Measurements from ENCODE around the gene SECTM1.

The SECTM1 gene

DNA sequence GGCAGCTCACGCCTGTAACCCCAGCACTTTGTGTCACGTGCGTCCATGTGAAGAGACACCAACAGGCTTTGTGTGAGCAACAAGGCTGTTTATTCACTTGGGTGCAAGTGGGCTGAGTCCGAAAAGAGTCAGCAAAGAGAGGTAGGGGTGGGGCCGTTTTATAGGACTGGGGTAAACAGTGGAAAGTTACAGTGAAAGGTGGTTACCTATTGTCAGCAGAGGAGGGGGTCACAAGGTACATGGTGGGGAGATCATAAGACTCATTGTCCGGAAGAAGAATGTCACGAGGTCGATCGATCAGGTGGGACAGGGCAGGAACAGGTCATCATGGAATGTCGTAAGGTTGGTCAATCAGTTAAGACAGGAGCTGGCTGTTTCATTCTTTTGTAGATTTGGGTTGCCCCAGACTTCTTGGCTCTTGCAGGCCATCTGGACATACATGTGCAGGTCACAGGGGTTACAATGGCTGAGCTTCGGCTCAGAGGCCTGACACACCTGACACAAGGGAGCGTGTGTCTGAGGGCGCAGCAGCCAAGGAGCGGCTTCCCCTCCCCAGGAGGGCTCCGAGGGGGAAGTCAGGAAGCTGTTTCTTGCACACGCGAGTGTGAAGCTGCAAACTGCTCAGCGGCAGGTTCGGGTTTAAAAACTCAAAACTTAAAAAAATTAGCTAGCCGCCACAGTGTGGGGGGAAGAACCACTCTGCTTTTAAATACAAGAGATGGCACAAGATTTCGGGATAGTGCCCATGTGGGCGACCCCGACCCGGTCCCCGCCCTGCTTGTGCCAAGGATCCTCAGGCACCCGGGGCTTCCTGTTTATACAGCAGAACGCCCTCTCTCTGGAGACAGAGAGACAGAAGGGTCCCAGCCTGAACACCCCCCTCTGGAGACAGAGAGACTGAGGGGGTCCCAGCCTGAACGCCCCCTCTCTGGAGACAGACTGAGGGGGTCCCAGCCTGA, 13.1 kb upstream of the SECTM1 start:
- DNase-seq, result no peak

DNA sequence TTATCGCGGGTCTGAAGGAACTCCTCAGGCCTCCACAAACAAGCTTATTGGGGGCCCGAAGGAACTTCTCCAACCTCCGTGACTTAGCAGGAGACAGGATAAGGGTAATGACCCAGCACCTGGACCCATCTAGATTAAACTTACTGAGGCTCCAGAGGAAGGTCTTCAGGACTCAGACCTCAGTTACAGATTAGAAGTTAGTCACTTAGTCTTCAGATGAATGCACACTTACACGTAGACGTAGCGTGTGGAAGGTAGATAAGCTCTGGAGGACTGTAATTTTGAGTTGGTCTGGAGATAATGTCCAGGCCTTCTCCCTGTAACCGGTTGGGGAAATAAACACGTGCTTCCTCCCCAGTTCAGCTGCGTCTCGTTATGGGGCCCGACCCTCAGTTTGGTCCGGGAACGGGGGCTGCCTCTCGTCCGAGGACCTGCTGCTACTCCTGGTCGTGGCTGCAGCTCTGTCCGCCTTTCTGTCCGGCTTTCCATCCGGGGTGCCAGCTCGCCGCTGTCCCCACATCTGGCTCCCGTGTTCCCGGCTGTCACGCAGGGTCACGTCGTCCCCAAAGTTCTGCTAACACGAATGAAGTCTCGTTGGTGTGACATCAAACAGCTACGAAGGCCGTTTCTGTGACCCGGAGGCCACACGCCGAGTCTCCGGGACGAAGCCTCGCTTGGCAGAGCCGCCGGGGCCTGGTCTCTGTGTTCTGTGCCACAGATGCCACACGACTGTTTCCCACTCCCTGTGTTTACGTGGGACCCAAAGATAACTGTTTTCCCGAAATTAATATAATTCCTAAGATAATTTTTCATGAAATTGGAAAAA, 11.8 kb upstream of the SECTM1 start:
- no peak for DNase-seq

DNA sequence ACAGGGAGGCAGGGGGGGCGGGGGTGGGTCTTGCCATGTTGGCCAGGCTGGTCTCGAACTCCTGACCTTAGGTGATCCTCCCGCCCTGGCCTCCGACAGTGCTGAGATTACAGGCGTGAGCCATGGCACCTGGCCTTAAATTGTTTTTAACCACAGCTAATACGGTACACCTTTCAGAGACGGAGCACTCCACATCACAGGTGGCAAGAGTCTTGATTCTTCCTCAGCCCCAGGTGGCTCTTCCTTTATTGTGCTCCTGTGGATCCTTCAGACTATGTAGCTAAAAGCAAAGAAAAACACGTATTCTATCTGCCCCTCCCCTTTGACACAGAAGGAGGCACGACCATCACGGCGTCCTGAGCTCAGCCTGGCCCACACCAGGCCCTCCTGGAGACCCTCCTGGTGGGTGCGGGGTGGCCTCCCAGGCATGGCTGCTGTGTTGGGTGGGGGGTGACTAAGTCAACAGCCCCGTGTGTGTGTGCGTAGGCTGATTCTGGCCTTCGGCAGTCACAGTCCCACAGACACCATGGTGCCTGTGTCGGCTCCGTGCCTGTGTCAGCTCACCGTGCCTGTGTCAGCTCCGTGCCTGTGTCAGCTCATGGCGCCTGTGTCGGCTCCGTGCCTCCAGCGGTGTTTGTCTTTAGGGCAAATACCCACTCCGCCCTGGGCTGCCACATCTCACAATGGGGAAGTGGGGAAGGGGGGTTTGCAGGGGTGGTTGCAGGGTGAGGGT, 10.8 kb upstream of the SECTM1 start:
- DNase-seq, result no peak

DNA sequence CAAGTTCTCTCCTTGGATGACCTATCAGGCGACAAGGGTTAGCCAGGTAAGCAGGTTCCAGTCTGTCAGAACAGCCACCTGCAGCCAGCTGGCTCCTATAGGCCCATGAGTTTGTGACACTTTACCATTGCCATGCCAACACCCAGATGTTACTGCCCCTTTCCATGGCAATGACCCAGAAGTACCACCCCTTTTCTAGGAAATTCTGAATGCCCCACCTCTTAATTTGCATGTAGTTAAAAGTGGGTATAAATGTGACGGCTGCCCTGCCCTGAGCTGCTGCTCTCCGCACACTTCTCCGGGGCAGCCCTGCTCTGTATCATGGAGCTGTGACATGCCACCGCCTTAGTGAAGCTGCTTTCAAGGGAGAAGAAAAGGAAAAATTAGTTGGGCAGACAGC, 10.0 kb upstream of the SECTM1 start:
- DNase-seq, result no peak

DNA sequence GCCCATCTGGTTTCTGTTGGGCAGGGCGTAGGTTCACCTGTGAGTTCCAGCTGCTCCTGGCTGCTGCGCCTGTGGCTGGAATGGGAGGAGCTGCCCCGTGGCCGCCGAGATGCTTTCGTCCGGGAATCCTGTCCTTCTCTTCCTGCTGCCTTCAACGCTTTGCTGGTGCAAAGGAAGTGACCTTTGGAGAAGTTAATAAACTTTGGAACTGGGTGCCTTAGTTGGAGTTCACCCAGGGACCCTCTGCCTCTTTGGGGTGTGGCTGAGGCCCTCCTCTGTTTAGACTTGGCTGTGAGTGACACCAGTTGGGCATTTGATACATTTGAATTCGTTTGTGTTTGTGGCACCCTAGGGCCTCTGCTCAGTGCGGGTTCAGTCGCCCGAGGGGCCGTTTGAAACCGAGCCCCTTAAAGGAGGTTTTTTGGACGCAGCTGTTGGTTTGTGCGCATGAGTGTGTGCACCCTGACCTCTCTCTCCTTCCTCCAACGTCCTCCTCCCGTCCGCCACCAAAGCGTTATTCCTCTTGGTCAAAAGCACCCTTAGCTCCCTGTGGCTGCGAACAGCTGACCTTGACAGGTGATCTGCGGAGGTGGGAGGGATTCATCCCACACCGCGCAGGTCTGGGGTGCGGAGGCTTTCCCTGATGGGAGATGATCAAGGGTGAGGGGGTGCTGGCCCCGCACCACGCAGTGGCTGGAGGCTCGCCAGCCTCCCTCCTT, 9.0 kb upstream of the SECTM1 start:
- DNase-seq, result no peak

DNA sequence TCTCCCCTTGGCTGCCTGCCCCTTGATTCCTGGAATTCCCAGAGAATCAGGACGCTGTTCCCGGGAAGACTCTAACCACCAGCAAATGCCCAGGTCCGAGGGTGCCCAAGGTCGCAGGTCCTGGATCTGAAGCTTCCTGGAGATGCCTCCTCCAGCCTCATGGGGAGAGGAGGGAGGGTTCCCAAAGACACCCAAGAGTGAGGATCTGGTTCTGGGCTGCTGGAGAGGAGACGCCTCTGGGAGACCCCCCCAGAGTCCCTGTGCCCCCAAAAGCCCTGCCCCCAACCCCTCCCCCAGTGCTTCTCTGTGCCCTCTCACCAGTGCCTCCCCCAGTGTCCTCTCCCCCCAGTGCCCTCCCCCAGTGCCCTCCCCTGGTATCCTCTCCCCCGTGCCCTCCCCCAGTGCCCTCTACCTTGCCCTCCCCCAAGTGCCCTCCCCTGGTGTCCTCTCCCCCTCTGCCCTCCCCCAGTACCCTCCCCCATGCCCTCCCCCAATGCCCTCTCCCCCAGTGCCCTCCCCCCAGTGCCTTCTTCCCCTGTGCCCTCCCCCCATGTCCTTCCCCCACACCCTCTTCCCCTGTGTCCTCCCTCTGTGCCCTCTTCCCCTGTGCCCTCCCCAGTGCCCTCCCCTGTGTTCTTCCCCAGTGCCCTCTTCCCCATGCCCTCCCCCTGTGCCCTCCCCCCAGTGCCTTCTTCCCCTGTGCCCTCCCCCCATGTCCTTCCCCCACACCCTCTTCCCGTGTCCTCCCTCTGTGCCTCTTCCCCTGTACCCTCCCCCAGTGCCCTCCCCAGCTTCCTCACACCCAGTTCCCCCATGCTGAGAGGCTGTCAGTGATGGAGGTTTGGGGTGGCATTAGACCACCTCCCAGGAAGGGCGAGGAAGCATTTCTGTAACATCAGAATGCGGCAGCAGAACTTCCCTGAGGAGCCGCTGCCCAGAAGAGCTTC, 6.3 kb upstream of the SECTM1 start:
- no peak for DNase-seq

DNA sequence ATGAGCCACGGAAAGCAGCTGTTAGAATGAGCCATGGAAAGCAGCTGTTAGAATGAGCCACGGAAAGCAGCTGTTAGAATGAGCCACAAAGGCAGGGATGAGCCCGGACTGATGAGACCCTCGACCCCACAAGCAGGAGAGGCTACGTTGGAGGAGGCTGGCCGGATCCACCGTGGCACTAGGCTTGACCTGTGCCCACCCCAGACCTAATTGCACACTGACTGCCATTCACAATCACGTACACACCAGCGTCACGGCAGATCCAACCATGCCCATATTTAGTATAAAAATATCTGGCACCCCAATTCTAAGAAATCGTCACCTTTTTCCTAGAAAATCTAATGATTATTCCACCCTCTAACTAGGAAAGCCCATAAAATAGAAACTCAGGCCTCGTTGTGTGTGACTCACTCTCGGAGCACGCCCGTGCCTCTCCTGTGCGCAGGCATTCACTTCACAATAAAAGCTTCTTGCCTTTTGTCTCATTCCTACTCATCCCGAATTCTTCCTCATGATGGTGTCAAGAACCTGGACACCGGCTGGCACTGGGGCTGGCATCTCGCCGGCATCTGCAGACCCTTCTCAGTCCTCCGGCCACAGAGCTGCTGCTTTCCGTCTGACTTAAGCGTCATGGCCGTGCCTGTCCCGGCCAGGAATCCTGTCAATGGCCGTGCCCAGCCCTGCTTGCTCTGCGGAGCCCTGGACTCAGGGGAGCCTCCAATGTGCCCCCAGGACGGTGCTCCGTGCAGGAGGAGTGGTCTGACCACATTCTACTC, 5.5 kb upstream of the SECTM1 start:
- DNase-seq, result no peak

DNA sequence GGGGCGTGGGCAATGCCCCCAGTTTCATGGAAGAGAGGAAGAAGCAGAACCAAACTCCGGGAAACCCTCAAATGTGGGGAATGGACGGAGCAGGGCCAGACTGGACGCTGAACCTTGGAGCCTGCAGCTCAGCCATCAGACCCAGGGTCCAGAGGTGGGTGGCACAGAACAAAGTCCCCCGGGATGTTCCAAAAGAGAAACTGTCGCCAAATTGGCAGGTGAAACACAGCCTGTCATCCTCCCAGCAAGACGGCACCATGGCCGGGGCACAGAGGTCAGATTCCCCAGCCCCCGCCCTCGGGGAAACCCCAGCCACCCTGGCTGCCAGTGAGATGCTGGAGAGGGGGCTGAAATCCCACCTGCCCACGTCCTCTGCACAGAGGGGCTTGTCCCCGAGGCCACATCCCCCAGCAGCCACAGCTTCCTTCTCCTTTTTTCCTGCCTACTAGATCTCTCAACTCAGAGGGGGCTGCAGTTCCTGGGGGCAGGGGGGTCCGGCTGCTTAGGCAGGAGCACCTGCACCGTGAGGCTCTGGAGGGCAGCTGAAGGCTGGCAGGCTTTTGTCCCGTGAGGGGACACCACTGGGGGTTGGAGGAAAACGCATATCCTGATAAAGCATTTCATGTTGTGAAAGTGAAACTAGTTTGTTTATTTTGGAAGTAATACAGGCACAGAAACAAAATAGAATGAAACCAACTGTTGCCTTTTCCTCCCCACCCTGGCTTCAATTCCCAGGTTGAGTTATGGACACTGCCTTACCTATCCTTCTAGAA, 1.2 kb upstream of the SECTM1 start:
- no peak for DNase-seq

DNA sequence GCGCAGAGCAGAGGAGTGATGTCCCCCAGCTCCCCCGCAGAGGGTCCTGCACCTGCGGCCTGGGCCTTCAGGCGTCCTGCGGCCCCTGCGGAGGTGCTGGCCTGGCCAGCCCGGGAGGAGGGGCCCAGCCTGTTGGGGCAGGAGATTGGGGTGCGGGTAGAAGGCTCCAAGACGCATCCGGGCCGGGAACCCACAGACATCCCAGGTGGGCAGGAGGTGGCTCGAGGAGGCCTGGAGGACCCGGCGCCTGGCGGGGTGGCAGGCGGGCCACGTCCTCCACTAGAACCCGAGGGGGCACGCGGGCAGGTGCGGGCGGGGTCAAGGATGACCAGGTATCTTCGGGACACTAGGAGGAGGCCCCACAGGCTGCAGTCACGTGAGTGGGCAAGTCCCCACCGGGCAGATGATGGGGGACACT, 647 bp upstream of the SECTM1 start:
- no peak for DNase-seq

DNA sequence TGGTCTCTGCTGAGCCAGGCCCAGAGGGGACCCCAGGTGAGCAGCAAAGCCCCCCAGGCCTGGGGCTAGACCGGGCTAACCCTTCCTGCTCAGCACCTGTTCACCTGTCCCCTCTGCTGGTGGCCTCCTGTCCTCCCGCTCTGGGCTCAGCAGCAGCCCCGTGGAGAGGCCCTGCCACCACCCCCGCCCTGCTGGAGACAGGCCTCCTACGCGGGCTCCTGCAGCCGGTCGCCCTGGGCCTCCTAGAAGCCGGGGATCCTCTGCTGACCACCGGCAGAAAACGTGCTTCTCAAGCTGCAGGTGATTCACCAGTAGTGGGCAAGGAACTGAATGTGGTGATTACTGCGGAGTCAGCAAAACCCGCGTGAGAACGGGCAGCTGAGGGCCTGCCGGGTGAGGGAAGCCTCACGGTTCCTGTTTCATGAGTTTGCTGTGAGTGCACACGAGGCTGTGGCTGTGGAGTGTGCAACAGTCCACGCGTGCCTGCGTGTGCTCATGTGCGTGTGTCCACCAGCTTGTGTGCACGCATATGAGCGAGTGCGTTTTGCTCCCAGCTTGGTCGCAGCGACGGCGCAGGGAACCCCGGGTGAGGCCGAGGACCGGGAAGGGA, 792 bp downstream of the SECTM1 start:
- no peak for DNase-seq

DNA sequence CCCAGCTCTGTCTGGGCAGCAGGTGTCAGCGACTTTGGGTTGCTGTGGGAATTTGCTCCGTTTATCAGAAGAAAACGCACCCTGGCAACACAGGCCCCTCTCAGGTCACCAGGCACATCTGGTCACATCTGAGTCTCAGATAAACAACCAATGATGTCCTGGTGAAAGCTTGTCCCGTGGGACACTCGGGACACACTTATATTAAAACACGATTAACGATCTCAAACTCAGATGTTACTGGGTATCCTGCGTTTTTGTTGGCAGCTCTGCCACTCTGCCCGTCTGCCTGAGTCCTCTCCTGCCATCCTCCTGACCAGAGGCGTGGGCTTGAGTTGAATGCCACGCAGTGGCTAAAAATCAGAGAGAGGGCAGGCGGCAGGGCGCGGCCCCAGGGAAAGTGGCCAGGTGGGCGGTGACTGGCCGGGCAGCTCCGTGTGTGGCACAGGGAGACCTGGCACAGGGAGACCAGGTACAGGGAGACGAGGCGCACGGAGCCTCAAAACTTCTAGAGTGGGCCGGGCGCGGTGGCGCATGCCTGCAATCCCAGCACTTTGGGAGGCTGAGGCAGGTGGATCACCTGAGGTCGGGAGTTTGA, 2.1 kb downstream of the SECTM1 start:
- no peak for DNase-seq

DNA sequence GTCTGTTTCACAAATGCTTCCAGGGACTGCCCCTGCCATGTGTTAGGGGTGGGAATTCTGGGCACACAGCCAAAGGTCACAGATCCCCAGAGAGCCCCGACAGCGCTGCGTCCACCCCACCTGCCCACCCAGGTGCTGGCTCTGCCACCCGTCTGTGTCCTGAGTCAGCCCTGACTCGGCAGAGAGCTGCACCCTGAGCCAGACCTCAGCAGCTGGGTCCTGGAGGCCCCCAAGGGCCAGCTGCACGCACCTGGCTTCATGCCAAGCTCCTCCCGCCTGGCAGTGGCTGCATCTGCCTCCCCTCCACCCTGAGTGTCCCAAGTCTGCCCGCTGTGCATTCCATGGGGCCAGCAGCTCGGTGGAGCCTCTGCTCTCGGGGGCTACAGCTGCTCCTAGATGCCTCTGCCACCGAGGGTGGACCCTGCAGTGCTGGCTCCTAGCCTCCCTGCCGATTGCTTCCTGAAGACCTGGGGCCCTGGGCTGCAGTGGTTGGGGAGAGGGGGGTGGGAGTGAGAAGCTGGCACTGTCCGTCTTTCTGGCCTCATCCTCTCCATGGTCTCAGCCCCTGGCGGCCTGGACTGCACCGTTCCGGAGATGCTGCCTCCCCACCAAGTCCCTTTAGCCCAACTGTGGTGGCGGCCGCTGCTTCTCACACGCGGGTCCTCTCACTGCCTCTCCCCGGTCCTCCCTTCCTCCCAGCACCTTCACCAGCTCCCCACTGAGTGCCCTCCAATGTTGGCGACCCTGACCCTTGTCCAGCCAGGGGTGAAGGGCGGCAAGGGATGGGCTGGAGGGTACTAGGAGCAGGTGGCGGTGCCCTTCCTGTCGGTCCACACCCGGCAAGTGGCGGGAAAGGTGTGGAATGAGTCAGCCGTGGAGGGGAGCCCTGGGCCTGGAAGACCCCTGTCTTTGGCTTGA, 3.0 kb downstream of the SECTM1 start:
- no peak for DNase-seq

DNA sequence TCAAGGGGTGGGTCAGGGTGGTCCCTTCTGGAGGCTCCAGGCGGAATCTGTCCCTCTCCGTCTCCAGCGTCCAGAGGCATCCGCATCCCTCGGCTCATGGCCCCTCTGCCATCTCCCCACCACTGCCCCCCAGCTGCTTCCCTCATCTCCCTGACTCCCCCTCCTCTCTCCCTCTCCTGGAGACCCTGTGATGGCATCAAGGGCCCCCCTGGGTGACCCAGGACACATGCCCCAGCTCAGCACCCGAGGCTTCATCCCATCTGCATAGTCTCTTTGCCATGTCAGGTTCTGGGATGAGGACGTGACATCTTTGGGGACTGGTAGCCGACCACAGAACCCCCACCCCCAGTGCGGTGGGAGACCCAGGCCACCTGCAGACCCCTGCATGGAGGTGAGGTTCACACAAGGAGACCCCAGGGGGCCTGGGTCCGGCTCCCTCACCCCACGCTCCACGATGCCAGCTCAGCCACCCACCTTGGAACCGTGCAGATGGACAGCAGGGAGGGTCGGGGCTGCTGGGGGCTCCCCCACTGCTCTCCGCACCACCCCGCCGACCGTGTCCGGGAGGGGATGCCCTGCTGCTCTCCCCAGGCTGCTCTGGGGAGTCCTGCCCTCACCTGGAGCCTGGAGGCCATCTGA, 3.8 kb downstream of the SECTM1 start:
- DNase-seq, result no peak

DNA sequence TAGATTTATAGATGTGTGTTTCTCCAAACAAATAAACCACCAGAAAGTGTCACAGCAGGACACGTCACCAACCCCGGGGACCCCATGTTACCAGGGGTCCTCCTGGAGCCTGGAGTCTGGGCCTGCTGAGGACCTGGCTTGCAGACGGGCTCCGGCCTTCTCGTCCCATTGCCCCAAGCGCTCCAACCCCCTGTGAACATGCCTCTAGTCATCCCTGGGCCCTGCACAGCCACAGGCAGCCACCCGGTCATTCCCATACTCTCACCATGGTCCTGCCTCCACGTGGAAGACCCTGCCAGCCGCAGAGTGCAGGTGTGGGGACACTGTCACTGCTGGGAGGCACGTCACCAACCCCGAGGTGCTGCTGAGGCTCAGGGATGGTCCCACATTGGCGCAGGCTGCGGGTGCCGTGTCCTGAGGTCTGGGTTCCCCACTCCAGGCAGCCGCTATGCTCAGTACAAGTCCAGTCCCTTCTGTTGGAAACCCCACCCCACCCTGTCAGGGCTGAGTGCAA, 4.5 kb downstream of the SECTM1 start:
- DNase-seq, result no peak

DNA sequence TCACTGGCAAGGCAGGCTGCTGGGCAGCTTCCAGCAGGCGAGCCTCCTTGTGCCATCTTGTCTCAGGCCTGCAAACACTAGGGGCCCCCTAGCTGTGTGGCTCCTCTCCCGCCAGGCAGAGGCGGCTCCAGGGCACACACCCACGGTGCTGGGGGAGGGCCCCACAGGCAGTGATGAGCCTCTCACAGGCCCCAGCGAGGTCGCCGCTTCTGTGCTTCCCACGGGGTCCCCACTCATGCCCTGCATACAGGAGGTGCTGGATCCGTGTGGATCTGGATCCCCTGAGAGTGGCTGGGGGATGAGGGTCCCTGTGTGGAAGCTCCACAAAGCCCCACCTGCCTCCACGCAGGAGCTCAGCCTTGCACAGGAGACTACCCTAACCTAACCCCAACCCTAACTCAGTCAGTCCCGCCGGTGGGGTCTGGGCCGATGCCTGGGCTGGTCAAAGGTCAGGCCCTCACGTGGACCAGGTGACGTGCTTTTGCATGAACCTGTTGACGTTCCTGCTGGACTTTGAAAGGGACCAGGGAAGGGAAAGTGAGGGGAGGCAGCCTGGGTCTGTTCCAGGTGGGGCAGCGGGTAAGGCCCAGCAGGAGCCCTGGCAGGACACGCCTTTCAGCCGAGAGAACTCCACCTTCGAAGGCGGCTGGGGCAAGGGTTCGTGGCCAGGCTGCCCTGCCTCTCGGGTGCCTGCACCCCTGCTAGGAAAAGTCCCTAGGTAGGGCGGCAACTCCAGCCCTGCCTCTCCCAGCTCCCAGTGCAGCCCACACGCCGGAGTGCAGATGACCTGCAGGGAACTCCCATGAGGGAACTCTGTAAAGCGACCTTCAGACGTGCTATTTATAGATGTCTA, 5.2 kb downstream of the SECTM1 start:
- no peak for DNase-seq

DNA sequence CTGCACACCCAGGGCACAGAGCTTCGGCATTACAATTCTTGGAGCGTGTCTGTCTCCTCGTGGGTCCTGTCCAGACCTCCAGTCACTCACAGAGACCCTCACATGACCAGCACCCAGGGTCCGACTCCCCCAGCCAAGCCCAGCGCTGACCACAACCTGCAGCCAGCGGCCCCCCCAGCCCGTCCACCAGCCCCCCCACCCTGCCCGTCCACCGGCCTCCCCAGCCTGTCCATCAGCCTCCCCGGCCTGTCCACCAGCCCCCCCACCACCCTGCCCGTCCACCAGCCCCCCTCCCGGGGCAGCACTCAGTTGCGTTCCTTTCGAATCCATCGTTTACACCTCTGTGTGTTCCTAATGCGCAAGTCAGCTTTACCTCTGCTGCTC, 5.8 kb downstream of the SECTM1 start:
- DNase-seq, result no peak

Measured in T-helper 9 cell (primary cell).